ENCODE measurements around the gene SGO1. TPM values are rescaled to one million over a fixed set of nuclear protein-coding genes. Genes with fewer than 3 reads are reported as not detected.

SGO1 gene
- total RNA-seq, 1 donor from 2014 or later: 7.2 TPM

- Mint-ChIP-seq H3K36me3 (ENCODE audit: low read depth) (peaks cover 4% of the 10 kb centered on the region), H3K4me1 (no peaks in the 10 kb centered on the region), H3K9me3 (peaks cover 8% of the 10 kb centered on the region), H3K27me3 (no peaks in the 10 kb centered on the region), H3K27ac (no peak overlapping the region), H3K4me3 (no peak overlapping the region)
- ATAC-seq (ENCODE audit: low read depth) (no peak), DNase-seq (no peak)
- TF ChIP-seq CTCF (IDR thresholded peaks at IDR 0.05): no peak
- intact Hi-C loops (cut with micrococcal nuclease): no loop called here
- POLR2A ChIA-PET: no interaction called here
- CTCF ChIA-PET: no interaction called here
Observed at GRCh38 chr3:20201143-20201542, 15.1 kb upstream of the SGO1 start.

DNA sequence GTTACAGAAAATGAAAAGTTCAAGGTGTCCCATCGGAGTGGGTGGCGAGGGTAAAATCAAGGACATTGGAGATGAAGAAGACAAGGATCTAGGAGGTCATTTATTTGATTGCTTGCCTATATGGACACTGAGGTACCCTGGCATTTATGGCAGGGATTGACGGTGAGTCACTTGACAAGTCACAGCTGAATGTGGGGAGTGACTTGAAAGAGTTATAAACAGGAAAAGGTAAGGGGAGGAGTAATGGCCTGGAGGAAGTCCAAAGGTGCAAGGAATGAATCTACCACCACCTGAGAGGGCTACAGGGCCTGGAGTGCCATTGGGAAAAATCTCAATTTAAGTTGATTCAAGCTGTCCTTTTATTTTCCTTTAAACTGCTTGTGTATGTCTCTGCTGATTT is 11.8 kb upstream of the SGO1 start:
- H3K4me1 Mint-ChIP-seq: peaks cover 2% of the 10 kb centered on the region
- intact Hi-C loops (cut with micrococcal nuclease): no loop called here
- ATAC-seq (ENCODE audit: low read depth) (no peak), DNase-seq (no peak)
- no peak for TF ChIP-seq CTCF (IDR thresholded peaks at IDR 0.05)
- H3K27me3 Mint-ChIP-seq: no peaks in the 10 kb centered on the region
- no peak overlapping the region for H3K27ac Mint-ChIP-seq
- H3K4me3 Mint-ChIP-seq: no peak overlapping the region
- no peaks in the 10 kb centered on the region for H3K9me3 Mint-ChIP-seq
- H3K36me3 Mint-ChIP-seq (ENCODE audit: low read depth): no peaks in the 10 kb centered on the region
- CTCF ChIA-PET: no interaction called here
- POLR2A ChIA-PET: interaction anchor here (0.6 to 0.8 kb wide), 2 partner anchors 11 to 157 kb away, joined by 5 to 6 read pairs; no protein-coding TSS in a partner anchor

DNA sequence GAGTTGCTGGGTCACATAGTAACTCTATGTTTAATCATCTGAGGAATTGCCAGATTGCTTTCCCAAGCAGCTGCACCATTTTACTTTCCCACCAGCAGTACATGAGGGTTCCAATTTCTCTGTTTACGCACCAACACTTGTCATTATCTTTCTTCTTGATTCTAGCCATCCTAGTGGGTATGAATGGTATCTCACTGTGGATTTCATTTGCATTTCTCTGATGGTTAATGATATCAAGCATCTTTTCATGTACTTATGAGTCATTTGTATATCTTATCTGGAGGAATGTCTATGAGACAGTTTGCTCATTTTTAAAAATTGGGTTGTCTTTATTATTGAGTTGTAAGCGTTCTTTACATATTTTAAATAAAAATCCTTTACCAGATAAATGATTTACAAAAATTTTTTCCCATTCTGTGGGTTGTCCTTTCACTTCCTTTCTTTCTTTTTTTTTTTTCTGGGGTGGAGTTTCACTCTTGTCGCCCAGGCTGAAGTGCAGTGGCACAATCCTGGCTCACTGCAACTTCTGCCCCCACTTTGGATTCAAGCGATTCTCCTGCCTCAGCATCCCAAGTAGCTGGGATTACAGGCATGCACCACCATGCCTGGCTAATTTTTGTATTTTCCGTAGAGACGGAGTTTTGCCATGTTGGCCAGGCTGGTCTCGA is 8.9 kb upstream of the SGO1 start:
- no peak overlapping the region for H3K4me3 Mint-ChIP-seq
- H3K9me3 Mint-ChIP-seq: no peaks in the 10 kb centered on the region
- no peak for TF ChIP-seq CTCF (IDR thresholded peaks at IDR 0.05)
- ChIA-PET CTCF (no interaction called here), POLR2A (no interaction called here)
- ATAC-seq (ENCODE audit: low read depth): no peak
- DNase-seq: no peak
- no peaks in the 10 kb centered on the region for H3K36me3 Mint-ChIP-seq (ENCODE audit: low read depth)
- intact Hi-C loops (cut with micrococcal nuclease): no loop called here
- H3K27me3 Mint-ChIP-seq: no peaks in the 10 kb centered on the region
- H3K27ac Mint-ChIP-seq: no peak overlapping the region
- H3K4me1 Mint-ChIP-seq: peaks cover 2% of the 10 kb centered on the region

DNA sequence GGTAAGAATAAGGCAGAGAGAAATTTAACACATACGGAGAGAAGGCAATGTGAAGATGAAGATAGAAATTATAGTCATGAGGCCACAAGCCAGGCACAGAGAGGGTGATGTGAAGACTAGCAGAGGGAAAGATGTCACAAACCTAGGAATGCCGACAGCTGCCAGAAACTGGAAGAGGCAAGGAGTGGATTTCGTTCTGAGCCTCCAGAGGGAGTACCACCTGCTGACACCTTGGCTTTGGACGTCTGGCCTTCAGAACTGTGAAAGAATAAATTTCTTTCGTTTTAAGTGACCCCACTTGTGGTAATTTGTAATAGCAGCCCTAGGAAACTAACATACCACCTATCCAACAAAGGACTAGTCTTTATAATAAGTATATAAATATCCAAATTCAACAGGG is 5.0 kb upstream of the SGO1 start:
- ATAC-seq (ENCODE audit: low read depth): no peak
- Mint-ChIP-seq H3K9me3 (no peaks in the 10 kb centered on the region), H3K36me3 (ENCODE audit: low read depth) (no peaks in the 10 kb centered on the region), H3K4me3 (no peak overlapping the region), H3K27ac (no peak overlapping the region), H3K4me1 (peaks cover 2% of the 10 kb centered on the region), H3K27me3 (no peaks in the 10 kb centered on the region)
- POLR2A ChIA-PET: no interaction called here
- TF ChIP-seq CTCF (IDR thresholded peaks at IDR 0.05): no peak
- CTCF ChIA-PET: no interaction called here
- intact Hi-C loops (cut with micrococcal nuclease): no loop called here
- no peak for DNase-seq

GRCh38 chr3:20186600-20187004 is 596 bp upstream of the SGO1 start:
- DNase-seq (no peak), ATAC-seq (ENCODE audit: low read depth) (no peak)
- Mint-ChIP-seq H3K27ac (no peak overlapping the region), H3K27me3 (no peaks in the 10 kb centered on the region), H3K4me1 (no peaks in the 10 kb centered on the region), H3K36me3 (ENCODE audit: low read depth) (peaks cover 8% of the 10 kb centered on the region), H3K4me3 (no peak overlapping the region), H3K9me3 (no peaks in the 10 kb centered on the region)
- POLR2A ChIA-PET: interaction anchor here (0.5 to 3.1 kb wide), 16 partner anchors 10 to 825 kb away, joined by 3 to 38 read pairs (median 4); partner anchors contain the start of gene KAT2B
- CTCF ChIA-PET: interaction anchor here (1.1 to 1.5 kb wide), 6 partner anchors 61 to 241 kb away, joined by 3 to 5 read pairs (median 3); partner anchors contain the start of gene KAT2B
- TF ChIP-seq CTCF (IDR thresholded peaks at IDR 0.05): no peak
- intact Hi-C loops (cut with micrococcal nuclease): loop anchor here (1.0 to 10.0 kb wide), 12 partner anchors 60 to 1759 kb away; partner anchors contain the start of genes RAB5A and SATB1
